ENCODE measurements around the gene HOMER2. TPM values are rescaled to one million over a fixed set of nuclear protein-coding genes. Genes with fewer than 3 reads are reported as not detected.

HOMER2 gene
- total and polyA plus RNA-seq, 10 donors: 2.1 to 24.3 (median 11.7) TPM

- TF ChIP-seq POLR2A (IDR thresholded peaks at IDR 0.05): no peak
- WGBS, 5 donors: 90 to 96% (median 92%) methylated on average over 5 of the region's 5 CpGs
- Histone ChIP-seq H3K27me3 (replicated peaks in 1 of 7) (no peaks in the 10 kb centered on the region), H3K9me3 (no peaks in the 10 kb centered on the region), H3K4me3 (no peak overlapping the region), H3K4me1 (peaks cover 0 to 16% (median 3%) of the 10 kb centered on the region in 6 donors), H3K27ac (peak overlapping the region in 1 of 8 donors; percentile 40), H3K36me3 (no peaks in the 10 kb centered on the region)
- intact Hi-C loops (cut with DNase I; ENCODE audit: low total_unique reads): no loop called here
- DNase-seq: peak; percentile 40
Measured at GRCh38 chr15:82937712-82938058, 14.8 kb downstream of the HOMER2 start.

GRCh38 chr15:82936966-82937711 is 15.4 kb downstream of the HOMER2 start:
- DNase-seq: peak; percentile 18
- intact Hi-C loops (cut with DNase I; ENCODE audit: low total_unique reads): no loop called here
- Histone ChIP-seq H3K4me1 (peaks cover 0 to 16% (median 3%) of the 10 kb centered on the region in 6 donors), H3K4me3 (no peak overlapping the region), H3K9me3 (no peaks in the 10 kb centered on the region), H3K27me3 (replicated peaks in 1 of 7) (no peaks in the 10 kb centered on the region), H3K36me3 (no peaks in the 10 kb centered on the region), H3K27ac (peak overlapping the region in 1 of 8 donors; percentile 40)
- TF ChIP-seq POLR2AphosphoS5 (IDR thresholded peaks at IDR 0.05) (no peak), POLR2A (IDR thresholded peaks at IDR 0.05) (no peak), CTCF (IDR thresholded peaks at IDR 0.05 in 8 of 11, conservative IDR thresholded peaks at IDR 0.05 in 3 of 11) (no peak)
- 59 to 87% (median 74%) methylated on average over 4 of the region's 4 CpGs for WGBS, 5 donors

DNA sequence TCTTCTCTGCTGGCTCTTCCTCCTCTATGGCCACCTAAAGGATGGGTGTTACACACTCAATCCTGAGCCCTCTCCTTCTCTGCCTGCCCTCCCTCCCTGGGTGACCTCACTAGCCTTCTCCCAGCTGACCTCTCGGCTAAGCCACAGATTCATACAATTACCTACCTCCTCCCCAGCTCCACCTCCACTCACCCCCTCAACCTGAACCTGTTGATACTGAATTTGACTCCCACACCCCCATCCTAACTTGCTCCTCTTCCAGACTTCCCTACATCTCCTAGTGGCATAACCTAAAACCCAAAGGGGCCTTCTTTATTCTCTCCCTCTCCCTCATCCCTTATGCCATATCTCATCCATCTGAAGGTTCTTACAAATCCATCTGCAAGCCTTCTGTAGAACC is 17.1 kb downstream of the HOMER2 start:
- no peak for DNase-seq
- WGBS, 5 donors: 74 to 83% (median 82%) methylated on average over 1 of the region's 1 CpG
- TF ChIP-seq CTCF (IDR thresholded peaks at IDR 0.05 in 8 of 11, conservative IDR thresholded peaks at IDR 0.05 in 3 of 11): no peak
- no peak for TF ChIP-seq POLR2AphosphoS5 (IDR thresholded peaks at IDR 0.05)
- TF ChIP-seq POLR2A (IDR thresholded peaks at IDR 0.05): no peak
- Histone ChIP-seq H3K27me3 (replicated peaks in 1 of 7) (no peaks in the 10 kb centered on the region), H3K27ac (peak overlapping the region in 1 of 8 donors; percentile 58), H3K4me1 (peaks cover 0 to 16% (median 3%) of the 10 kb centered on the region in 6 donors), H3K9me3 (no peaks in the 10 kb centered on the region), H3K36me3 (no peaks in the 10 kb centered on the region), H3K4me3 (no peak overlapping the region)
- intact Hi-C loops (cut with DNase I; ENCODE audit: low total_unique reads): no loop called here

- Histone ChIP-seq H3K4me3 (no peak overlapping the region), H3K27ac (peak overlapping the region in 3 of 8 donors; percentile 13 to 58 (median 26)), H3K27me3 (replicated peaks in 1 of 7) (no peaks in the 10 kb centered on the region), H3K4me1 (peaks cover 0 to 16% (median 3%) of the 10 kb centered on the region in 6 donors), H3K36me3 (no peaks in the 10 kb centered on the region), H3K9me3 (no peaks in the 10 kb centered on the region)
- DNase-seq: peak; percentile 74
- intact Hi-C loops (cut with DNase I; ENCODE audit: low total_unique reads): no loop called here
- TF ChIP-seq POLR2AphosphoS5 (IDR thresholded peaks at IDR 0.05) (peak in 2 of 3 donors; percentile 35 to 51), POLR2A (IDR thresholded peaks at IDR 0.05) (no peak)
- WGBS, 5 donors: 66 to 81% (median 76%) methylated on average over 15 of the region's 15 CpGs
Measured at GRCh38 chr15:82934100-82934880, 18.2 kb downstream of the HOMER2 start.

- H3K27ac ChIP-seq: peak overlapping the region in 1 of 8 donors; percentile 58
- WGBS, 5 donors: 80 to 92% (median 88%) methylated on average over 6 of the region's 6 CpGs
- peaks cover 0 to 16% (median 3%) of the 10 kb centered on the region in 6 donors for H3K4me1 ChIP-seq
- intact Hi-C loops (cut with DNase I; ENCODE audit: low total_unique reads): no loop called here
- H3K4me3 ChIP-seq: no peak overlapping the region
- no peaks in the 10 kb centered on the region for H3K27me3 ChIP-seq (replicated peaks in 1 of 7)
- no peaks in the 10 kb centered on the region for H3K9me3 ChIP-seq
- DNase-seq: peak; percentile 64
- H3K36me3 ChIP-seq: no peaks in the 10 kb centered on the region
- TF ChIP-seq POLR2A (IDR thresholded peaks at IDR 0.05) (no peak), CTCF (IDR thresholded peaks at IDR 0.05 in 8 of 11, conservative IDR thresholded peaks at IDR 0.05 in 3 of 11) (no peak), POLR2AphosphoS5 (IDR thresholded peaks at IDR 0.05) (no peak)
Measured at GRCh38 chr15:82933576-82933975, 18.9 kb downstream of the HOMER2 start.
